ENCODE measurements around the gene ITGAX.
A peak's percentile ranks its signal among the peaks of the same experiment; 100 is the strongest.

The ITGAX gene

DNA sequence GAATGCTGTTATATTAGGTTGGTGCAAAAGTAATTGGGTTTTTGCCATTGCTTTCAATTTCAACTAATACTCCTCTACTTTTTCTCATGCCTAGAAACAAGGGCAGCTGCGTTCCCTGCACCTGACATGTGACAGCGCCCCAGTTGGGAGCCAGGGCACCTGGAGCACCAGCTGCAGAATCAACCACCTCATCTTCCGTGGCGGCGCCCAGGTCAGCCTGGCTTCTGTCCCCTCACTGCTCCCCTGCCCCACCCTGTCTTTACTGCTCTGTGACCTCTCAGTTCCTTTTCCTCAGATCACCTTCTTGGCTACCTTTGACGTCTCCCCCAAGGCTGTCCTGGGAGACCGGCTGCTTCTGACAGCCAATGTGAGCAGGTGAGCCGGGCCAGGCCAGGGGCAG, 21.7 kb downstream of the ITGAX start:
- TF ChIP-seq, protein P1, sequence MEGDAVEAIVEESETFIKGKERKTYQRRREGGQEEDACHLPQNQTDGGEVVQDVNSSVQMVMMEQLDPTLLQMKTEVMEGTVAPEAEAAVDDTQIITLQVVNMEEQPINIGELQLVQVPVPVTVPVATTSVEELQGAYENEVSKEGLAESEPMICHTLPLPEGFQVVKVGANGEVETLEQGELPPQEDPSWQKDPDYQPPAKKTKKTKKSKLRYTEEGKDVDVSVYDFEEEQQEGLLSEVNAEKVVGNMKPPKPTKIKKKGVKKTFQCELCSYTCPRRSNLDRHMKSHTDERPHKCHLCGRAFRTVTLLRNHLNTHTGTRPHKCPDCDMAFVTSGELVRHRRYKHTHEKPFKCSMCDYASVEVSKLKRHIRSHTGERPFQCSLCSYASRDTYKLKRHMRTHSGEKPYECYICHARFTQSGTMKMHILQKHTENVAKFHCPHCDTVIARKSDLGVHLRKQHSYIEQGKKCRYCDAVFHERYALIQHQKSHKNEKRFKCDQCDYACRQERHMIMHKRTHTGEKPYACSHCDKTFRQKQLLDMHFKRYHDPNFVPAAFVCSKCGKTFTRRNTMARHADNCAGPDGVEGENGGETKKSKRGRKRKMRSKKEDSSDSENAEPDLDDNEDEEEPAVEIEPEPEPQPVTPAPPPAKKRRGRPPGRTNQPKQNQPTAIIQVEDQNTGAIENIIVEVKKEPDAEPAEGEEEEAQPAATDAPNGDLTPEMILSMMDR (IDR thresholded peaks at IDR 0.05; ENCODE audit: low read depth, low read length) = no peak
- no peak for DNase-seq (ENCODE audit: low read depth in 2 of 2)
- no peak overlapping the region for H3K4me3 ChIP-seq (replicated peaks in 1 of 2; ENCODE audit: low read depth in 2 of 2, low read length in 2 of 2)

DNA sequence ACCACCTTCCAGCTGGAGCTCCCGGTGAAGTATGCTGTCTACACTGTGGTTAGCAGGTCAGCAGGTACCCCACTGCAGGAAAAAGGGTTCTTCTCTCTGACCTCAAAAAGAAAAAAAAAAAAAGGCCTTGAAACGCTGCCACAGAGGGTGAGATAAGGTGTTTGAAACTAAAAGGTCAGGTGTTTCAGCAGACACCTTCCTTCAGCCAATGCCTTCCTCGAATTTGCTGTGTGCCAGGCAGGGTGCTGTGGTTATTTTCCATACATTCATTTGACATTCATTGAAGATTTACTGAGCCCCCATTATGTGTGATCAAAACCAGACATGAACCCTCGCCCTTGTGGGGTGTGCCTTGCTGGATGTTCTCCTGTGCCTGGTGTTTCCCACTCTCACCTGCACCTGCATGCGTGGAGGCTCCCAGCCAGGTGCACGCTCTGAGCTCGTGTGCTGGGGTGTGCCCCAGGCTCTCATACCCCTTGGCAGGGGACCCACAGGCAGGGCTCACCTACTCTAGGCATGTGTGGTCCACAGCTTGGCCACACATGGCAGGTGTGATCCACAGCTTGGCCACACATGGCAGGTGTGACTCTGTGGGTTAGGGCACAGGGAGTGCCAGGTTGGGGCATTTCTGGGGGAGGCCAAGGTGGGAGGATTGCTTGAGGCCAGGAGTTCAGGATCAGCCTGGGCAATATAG, 22.4 kb downstream of the ITGAX start:
- no peak overlapping the region for H3K4me3 ChIP-seq (replicated peaks in 1 of 2; ENCODE audit: low read depth in 2 of 2, low read length in 2 of 2)
- DNase-seq (ENCODE audit: low read depth in 2 of 2) = no peak
- TF ChIP-seq, protein P1 (IDR thresholded peaks at IDR 0.05; ENCODE audit: low read depth, low read length) = no peak

DNA sequence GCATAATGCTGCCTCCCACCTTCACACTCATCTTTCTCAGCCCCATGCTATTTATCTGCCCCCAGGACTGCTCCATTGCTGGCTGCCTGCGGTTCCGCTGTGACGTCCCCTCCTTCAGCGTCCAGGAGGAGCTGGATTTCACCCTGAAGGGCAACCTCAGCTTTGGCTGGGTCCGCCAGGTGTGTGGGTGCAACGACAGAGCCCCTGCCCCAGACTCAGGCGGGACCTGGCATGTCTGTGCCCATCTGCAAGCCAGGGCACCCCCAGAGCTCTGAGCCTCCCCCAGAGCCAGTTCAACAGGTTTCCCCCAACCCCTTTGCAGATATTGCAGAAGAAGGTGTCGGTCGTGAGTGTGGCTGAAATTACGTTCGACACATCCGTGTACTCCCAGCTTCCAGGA, 25.2 kb downstream of the ITGAX start:
- no peak for DNase-seq (ENCODE audit: low read depth in 2 of 2)
- H3K4me3 ChIP-seq (replicated peaks in 1 of 2; ENCODE audit: low read depth in 2 of 2, low read length in 2 of 2) = no peak overlapping the region
- TF ChIP-seq, protein P1 (IDR thresholded peaks at IDR 0.05; ENCODE audit: low read depth, low read length) = no peak

DNA sequence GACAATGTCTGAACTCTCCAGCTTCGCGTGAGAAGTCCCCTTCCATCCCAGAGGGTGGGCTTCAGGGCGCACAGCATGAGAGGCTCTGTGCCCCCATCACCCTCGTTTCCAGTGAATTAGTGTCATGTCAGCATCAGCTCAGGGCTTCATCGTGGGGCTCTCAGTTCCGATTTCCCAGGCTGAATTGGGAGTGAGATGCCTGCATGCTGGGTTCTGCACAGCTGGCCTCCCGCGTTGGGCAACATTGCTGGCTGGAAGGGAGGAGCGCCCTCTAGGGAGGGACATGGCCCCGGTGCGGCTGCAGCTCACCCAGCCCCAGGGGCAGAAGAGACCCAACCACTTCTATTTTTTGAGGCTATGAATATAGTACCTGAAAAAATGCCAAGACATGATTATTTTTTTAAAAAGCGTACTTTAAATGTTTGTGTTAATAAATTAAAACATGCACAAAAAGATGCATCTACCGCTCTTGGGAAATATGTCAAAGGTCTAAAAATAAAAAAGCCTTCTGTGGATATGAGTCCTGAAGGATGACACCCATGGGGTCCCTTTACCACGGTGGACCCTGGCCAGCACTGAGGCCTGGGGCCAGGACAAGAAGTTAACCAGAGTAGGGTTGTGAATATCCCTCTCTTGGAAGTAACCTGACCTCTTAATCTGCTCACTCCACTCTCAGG, 27.6 kb downstream of the ITGAX start:
- TF ChIP-seq, protein P1 (IDR thresholded peaks at IDR 0.05; ENCODE audit: low read depth, low read length) = peak; percentile 87
- no peak overlapping the region for H3K4me3 ChIP-seq (replicated peaks in 1 of 2; ENCODE audit: low read depth in 2 of 2, low read length in 2 of 2)
- peak; percentile 55 to 62 for DNase-seq (ENCODE audit: low read depth in 2 of 2)

DNA sequence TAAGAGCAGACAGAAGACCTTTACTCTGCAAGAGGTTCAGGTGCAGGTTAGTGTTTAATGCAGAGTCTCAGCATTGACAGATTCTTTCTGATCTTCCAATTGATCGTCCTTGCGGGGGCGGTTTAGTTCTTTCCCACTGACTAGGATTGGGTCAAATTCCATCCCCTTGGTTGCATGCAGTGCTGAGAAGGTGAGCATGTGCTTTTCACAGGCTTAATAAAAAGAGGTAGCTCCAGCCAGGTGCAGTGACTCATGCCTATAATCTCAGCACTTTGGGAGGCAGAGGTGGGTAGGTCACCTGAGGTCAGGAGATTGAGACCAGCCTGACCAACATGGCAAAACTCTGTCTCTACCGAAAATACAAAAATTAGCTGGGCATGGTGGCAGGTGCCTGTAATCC, 30.7 kb downstream of the ITGAX start:
- no peak for DNase-seq (ENCODE audit: low read depth in 2 of 2)
- TF ChIP-seq, protein P1 (IDR thresholded peaks at IDR 0.05; ENCODE audit: low read depth, low read length) = no peak
- H3K4me3 ChIP-seq (replicated peaks in 1 of 2; ENCODE audit: low read depth in 2 of 2, low read length in 2 of 2) = no peak overlapping the region

DNA sequence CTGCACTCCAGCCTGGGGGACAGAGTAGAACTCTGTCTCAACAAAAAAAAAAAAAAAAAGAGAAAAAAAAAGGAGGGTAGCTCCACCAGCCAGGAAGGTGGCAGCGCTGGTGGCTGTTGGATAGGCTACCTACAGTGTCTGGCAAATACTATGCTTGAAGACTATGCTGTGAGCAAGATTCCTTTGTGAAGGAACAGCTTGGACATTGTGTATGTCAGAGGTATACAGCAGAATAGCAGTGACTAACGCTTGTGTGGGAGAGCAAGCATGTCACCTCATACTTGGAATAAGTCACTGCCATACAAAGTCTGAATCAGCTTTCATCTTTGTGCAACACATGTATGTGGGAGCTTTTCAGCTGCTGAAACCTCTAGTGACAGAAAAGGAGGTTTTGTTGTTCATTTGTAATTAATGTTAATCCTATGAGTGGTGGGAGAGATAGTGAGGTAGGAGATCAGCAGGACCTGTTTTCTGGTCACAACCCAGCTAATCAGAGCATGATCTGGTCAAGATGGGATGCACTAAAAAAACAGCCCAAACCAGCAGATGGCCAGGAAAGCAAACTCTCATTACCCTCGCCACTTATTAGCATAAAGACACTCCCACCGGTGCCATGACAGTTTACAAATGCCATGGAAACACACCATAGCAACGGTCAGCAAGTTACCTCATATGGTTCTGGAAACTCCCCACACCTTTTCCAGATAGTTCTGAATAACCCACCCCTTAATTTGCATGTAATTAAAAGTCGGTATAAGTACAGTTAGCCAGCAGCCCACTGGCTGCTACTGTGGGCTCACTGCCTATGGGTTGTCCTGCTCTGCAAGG, 31.4 kb downstream of the ITGAX start:
- TF ChIP-seq, protein P1 (IDR thresholded peaks at IDR 0.05; ENCODE audit: low read depth, low read length) = no peak
- H3K4me3 ChIP-seq (replicated peaks in 1 of 2; ENCODE audit: low read depth in 2 of 2, low read length in 2 of 2) = no peak overlapping the region
- peak; percentile 22 to 83 for DNase-seq (ENCODE audit: low read depth in 2 of 2)

Measured in cardiac fibroblast (primary cell).